NCI-H1092 (cell line): Measurements from ENCODE around the gene DCTN5.

Source experiments
- DNase-seq: peaks from one replicate; lab custom pipeline; 2025; lab: John Stamatoyannopoulos, UW

DCTN5 gene

DNA sequence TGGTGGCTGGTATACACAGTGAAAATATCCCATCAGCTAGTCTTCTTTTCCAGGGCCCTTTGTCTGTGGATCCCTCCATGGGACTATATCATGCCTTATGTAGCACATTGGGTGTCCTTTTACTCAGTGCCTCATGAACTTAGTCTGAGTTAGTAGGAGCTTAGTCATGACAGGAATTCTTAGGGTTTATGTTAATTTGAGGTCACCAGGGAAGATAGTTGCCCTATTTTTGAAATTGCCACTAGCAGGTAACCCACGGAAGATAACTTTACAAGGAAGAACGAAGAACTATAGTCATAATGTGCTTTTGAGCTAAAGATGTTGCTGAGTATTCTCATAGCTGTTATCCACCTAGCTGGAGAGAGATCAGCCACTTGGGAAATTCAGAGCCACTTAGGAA is 22.7 kb downstream of the DCTN5 start:
- no peak for DNase-seq

DNA sequence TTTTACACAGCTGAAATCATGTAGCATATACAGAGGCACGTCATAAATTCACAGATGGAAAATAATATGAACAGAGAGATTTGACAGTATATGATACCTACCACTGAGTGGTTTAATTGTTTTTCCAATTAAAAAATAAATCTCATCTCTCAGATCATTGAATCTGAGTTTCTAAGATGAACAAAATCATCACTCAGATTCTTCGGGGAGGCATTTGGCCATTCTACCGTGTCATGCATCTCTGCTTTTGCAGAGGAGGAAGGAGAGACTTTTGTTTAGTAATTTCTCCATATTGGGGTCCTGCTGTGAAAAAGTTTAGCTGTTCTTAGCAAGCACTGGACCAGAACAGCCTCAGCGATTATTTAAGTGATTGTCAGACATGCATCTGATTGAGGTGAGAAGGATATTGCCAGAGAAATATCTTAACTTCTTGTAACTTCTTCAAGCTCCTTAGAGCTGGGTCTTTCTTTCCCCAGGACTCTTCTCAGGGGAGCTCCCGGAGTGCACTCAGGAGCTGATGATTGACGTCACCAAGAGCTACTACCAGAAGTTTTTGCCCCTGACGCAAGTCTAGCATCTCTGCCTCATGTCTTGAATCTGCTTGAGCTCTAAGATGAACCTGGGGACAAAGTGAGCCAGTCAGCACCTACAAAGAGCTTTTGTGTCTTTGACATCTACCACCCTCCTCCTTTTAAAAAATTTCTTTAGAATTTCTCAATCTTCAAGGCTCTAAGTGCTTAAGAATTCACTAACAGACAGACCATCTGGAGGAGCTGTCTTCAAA is 25.5 kb downstream of the DCTN5 start:
- no peak for DNase-seq

DNA sequence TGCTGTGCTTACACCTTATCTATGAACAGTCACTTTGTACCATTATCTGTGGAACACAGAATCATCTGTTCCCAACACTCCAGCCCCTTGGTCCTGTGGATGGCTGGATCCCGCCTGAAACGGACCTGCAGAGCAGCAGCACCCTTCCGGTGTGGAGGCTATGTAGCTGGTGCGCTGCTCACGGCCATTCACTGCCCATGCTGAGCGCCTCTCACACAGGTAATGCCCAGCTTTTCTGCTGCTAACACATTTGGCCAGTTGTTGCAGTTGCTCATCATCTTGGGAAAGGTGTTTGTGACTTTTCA is 26.0 kb downstream of the DCTN5 start:
- no peak for DNase-seq

DNA sequence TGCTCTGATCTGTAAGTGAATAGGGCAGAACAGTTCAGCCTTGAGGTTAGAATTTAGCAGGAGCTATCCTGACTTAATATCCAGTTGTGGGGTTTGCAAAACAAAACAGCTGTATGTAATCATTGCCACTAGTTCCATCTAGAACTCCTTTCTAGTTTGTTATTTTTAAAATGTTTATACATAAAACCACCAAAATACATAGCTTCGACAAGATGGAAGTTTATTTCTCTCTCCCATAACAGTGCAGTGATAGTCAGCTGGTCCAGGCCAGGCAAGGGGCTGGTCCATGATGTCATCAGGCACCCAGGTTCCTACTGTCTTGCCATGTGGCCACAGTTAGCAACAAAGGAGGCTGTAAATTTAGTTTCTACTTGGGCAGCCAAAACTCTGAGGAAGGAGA is 27.0 kb downstream of the DCTN5 start:
- no peak for DNase-seq

DNA sequence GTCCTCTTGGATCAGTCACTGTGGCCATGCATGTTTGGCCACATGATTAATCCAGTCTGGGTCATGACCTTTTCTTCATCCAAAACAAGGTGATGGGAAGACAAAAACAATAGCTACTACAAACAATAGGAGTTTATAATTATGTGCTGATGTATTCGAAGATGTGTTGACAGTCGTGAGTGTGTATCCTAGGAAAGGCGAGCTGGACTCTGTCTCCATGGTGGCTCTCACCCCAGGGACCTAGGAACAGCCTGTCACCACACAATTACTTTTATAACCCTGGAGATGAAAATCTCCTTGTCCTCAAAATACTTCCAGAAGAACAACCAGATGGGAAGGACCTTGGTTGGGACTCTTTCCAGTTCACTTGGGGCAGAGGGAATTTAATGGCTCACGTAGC is 27.6 kb downstream of the DCTN5 start:
- no peak for DNase-seq

DNA sequence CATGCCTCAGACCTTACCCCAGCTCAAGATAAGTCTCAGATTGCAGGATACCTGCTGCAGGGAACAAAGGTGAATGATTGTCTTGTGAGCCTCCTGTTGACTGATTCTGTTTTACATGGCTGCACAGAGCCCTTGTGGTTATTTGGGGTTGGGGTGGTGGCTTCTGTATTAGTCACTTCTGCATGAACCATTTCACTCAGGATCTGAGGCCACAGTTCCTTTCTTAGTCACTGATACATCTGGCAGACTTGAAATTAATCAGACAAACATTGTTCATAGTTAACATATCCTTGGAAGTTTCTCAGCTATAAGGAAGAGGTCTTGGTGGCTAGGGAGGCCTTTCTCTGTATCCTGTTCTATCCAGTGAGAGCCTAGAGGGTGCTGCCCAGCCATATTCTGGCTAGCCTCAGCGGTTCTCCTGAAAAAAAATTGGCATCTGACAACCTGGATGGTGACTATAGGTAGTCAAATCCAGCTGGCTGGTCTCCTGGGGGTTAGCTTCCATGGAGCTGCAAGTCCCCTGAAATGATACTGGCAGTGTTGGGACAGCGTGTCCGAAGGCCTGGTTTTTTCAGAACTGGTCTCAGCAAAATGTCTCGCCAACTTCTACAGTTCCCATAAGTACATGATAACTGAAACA is 29.0 kb downstream of the DCTN5 start:
- DNase-seq = no peak

DNA sequence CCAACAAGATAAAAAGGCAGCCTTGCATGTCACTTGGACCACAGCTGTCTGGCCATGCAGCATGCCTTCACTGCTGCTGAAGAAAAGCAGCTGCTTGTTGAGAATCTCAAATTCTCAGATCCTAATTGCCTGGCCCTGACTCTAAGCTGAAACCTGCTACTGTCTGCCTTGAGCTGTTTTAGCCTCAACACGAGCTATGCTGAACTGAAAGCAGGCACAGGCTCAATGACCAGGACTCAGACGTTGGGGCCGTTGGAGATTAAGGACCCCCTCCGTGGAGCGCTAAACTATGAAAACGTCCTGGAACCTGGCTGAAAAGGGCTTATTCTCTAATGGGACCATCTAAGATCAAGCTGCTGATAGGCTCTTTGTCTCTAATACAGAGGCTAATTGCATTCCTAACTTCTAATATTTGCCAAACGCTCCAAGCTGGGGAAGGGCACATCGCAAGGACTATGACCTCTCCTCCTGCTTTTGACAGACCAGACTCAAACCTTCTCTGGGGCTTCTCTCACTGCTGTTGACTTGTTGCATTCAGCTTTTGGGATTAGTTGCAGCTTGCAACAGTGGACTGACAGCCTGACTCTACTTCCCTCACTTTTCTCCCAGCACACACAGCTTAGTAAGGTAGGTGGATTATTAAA is 32.8 kb downstream of the DCTN5 start:
- no peak for DNase-seq

DNA sequence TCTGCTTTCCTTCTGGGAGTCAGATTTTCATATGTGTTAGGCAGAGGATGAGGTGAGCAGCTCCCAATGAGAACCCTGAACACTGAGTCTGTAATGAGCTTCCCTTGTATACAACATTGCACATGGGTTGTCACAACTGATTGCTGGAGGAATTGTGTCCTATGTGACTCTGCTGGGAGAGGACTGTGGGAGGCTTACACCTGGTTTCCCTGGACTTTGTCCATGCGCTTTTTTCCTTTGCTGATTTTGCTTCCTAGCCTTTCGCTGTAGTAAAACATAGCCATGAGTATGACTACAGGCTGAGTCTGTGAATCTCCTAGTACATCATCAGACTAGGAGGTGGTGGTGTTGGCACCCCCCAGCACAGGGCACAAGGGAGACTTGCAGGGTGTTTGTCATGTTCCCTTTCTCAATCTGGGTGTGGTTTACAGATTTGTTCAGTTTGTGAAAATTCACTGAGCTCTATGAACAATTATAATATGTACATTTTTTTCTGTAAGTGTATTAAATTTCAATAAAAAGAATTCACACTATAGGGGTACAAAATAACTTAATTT is 35.7 kb downstream of the DCTN5 start:
- no peak for DNase-seq

DNA sequence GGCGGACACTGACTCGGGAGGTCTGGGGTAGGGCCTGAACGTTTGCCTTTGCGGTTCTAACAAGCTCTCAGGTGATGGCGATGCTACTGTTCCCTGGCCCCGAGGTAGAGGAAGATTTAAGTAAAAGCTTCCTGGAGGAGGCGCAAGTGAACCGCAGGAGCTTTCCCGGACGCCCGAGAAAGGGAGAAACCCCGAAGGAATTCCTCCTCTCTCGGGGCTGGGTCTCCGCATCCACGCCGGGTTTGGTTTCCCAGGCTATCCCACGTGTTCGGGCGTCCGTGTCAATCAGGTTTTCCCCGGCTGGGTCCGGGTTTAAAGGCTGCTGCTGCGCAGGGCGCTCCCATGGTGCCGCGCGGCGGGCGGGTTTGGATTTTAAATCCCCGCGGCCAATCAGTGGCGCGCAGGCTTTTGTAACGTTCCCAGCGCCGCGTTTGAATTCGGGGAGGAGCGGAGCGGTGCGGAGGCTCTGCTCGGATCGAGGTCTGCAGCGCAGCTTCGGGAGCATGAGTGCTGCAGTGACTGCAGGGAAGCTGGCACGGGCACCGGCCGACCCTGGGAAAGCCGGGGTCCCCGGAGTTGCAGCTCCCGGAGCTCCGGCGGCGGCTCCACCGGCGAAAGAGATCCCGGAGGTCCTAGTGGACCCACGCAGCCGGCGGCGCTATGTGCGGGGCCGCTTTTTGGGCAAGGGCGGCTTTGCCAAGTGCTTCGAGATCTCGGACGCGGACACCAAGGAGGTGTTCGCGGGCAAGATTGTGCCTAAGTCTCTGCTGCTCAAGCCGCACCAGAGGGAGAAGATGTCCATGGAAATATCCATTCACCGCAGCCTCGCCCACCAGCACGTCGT is 37.4 kb downstream of the DCTN5 start, which contains the start of gene PLK1:
Gene PLK1 (plus strand): TSS at position 460 of the 844 bp plus-strand sequence. CDS start 44 bp downstream, at position 504.
- peak; percentile 86 for DNase-seq

DNA sequence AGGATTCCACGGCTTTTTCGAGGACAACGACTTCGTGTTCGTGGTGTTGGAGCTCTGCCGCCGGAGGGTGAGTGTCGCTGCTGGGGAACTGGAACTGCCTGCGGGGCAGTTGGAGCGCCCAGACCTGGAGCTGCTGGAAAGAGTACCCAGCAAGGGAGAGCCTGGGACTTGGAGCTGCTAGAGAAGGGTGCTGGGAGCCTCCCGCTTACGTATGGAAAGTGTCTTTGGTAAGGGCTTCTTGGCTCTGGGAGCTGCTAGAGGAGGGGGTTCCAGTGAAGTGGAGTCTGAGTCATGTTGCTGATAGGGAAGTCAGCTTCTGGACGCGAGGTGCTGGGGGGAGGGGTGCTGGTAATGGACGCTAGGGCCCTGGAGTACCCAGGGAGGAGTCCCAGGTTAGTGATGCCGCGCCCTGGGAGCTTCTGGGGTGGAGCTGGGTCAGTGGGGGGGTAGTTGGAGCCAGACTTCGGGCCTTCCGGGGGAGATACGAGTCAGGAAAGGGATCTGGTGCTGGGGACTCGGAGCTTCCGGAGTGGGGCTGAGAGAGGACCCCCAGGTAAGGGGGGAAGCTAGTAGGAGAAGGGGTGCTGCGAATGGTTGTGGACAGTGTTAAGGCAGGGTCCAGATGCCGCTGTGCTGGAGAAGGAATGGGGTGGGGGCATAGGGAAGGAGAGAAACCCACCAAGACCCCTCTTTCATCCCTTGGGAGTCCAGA is 38.2 kb downstream of the DCTN5 start:
- DNase-seq = peak; percentile 14

DNA sequence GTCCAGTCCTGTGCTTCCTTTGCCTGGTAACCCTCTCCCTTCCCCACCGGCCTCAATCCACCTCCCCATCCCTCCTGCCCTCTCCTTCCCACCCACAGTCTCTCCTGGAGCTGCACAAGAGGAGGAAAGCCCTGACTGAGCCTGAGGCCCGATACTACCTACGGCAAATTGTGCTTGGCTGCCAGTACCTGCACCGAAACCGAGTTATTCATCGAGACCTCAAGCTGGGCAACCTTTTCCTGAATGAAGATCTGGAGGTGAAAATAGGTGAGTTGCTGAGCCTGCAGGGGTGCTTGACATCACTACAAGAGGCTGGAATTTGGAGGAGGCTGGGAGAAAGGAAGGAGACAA is 38.7 kb downstream of the DCTN5 start:
- DNase-seq = no peak

DNA sequence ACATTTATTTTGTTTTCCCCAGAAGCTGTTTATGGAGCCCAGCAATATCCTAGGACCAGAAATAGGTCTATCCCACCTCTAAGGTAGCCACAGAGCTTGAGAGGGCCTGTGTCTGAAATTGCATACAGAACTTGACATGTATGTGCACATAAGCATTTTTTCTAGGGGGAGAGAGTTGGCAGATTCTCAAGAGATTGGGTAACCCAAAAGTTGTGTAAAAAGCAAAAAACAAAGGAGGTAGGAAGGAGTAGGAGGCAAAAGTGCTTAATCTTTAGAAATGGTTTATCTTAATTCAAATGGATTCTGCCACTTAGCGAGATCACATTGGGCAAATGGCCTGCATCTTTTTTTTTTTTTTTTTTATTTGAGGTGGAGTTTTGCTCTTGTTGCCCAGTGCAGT is 40.9 kb downstream of the DCTN5 start:
- no peak for DNase-seq

DNA sequence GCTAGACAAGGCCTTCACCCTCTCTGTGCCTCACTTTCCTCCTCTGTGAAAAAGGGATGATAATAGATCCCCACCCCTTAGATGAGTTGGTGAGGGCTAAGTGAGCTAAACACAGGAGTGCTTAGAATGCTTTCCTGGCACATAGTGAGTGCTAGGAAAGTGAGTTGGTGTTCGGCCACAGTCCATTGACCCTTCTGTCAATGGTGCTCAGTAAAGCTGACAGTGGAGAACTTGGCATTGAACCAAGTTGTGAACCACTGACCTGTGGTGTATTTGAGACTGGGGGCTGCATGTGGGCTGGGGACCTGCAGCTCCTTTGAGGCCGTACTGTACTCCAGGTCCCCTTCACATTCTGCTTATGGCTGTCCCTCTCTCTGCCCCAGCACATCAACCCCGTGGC is 42.2 kb downstream of the DCTN5 start:
- no peak for DNase-seq

DNA sequence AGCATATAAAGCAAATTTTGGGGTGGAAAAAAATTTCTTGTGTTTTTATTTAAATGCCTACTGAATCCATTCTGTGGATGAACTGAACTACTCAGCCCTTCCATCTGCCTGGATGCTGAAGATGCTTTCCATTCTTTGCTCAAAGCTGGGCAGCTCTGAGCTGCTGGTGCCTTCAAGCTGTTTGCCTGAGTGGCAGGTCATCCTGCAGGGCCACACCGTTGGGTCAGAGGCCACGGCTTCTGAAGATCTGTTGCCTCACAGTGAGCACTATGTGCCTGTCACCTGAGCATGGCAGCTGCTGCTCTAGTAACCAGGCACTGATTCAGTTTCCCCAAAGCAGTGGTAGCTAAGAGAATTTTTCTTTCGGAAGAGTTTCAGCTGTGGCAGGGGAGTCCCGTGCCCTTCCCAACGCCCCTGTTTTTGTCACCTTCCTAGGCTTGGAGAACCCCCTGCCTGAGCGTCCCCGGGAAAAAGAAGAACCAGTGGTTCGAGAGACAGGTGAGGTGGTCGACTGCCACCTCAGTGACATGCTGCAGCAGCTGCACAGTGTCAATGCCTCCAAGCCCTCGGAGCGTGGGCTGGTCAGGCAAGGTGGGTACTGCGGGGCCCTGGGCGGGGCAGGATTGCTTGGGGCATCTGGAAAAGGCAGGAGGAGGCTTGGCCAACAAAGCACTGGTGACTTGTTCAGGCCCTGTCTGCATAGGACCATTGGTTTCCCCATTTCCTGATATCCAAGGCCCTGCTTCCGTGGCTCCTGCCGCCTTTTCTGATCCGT is 46.0 kb downstream of the DCTN5 start:
- no peak for DNase-seq

DNA sequence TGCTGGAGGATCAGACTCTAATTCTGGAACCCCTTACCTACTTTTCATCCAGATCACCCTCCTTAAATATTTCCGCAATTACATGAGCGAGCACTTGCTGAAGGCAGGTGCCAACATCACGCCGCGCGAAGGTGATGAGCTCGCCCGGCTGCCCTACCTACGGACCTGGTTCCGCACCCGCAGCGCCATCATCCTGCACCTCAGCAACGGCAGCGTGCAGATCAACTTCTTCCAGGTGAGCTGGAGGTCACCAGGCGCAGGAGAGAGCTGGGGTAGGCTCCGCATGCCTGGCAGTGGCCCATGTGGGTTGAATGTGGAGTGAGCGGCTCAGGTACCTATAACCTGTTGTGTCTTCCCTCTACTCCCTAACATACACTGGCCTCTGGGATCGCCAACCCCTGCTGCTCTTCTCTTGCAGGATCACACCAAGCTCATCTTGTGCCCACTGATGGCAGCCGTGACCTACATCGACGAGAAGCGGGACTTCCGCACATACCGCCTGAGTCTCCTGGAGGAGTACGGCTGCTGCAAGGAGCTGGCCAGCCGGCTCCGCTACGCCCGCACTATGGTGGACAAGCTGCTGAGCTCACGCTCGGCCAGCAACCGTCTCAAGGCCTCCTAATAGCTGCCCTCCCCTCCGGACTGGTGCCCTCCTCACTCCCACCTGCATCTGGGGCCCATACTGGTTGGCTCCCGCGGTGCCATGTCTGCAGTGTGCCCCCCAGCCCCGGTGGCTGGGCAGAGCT is 48.3 kb downstream of the DCTN5 start:
- no peak for DNase-seq

DNA sequence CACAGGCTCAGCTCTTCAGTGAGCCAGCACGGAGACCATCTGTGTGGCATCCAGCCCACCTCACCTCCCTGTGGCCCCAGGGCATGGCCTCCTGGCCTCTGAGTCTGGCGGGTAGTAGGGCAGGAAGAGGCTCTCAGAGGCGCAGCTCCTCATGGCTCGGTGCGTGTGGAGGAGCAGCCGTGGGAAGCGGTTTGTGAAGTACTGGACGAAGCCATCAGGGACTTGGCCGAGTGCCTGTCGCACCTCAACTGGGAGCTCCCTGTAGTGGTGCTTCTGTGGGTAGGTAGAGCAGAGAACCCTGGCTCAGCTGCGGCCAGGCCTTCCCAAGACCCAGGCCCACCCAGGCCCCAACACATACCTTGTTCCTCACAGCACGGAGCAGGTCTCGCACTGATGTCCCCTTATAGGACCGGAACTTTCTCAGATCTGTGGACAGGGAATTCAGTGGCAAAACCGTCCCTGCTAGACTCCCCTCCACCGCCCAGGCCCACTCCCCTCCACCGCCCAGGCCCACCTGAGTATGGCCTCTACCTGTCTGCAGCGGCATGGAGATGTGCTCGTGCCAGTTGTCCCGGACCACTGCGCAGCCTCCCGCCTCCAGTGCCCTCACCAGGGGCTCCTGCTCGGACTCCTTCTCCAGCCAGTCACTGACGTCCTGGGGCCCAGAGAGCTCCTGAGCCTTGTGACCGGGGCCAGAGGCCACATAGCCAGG is 49.7 kb downstream of the DCTN5 start:
- DNase-seq = no peak

DNA sequence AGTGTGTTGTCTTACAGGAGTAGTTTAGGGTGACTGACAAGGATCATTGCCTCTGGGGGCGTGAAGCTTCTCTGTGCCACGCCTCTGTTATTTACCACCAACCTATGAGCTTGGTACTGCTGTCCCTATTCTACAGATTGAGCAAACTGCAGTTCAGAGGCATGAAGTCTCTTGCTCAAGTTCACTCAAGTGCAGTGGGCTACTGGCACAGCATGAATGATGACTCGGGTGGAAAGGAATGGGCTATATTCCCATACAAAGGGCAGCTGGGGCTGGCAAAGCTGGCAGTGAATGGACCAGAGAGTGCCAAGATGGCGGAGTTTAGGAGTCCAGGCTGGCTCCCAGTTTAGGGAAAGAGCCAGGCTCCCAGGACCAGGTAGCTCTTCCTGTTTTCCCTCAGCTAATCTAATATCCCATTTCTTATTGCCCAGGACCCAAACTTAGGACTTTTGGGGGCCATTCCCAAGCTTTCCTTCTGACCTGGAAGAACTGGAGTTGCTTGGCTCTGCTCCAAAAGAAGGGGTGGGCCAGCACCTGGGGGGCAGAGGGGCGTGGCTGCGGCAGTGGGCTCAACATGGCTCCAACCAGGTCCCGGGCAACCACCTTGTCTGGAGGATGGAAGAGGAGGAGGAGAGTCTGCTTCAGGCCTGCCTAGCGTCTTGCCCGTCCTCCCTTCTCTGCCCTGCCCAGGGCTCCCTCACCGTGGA is 50.4 kb downstream of the DCTN5 start:
- DNase-seq = no peak

DNA sequence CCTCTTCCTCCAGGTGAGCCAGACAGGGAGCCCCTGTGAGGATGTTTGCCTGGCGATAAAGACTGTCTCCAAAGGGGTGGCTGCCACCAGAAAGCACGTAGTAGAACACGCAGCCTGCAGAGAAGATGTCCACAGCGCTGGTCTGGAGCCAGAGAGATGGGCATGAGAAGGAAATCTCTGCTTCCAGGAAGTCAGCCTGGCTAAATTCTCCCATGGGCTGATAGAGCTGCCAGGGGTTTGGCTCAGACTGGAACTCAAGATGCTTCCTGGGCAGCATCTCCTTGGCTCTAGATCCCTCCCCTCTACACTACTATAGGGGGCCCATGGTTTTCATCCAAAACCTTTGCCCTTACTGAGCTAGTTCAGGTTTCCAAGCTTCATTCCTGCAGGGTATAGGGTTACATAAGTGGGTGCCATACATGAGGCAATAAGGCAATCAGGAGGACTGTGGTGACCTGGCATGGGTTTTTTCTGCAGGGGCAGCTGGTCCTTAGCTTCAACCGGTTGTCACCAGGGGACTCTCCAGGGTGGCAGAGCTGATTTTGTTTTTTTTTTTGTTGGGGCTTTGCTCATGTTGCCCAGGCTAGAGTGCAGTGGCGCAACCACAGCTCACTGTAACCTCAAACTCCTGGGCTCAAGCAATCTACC is 51.0 kb downstream of the DCTN5 start:
- DNase-seq = no peak
